SKM-1 treated with dmso at 0.1 percent for 144 hours (cell line): ENCODE results near the gene PDZK1.
"Not testable (repeated sequence)": the region's sequence is repeated elsewhere in the genome, so short reads cannot be mapped to it uniquely, and the experiment has no call there.

ENCODE experiments used
- DNase-seq: peaks from one replicate; lab custom pipeline; 2025; ENCODE audit not compliant: unreplicated experiment; lab: John Stamatoyannopoulos, UW

Gene PDZK1

GRCh38 chr1:145707183-145707867, at the start of gene PDZK1:
Gene PDZK1, minus strand, starts transcription at chr1:145707368. Its CDS starts 19,347 bp downstream, at chr1:145688021.
- DNase-seq: no peak

- no peak for DNase-seq
Measured at GRCh38 chr1:145751491-145752037, 44.4 kb upstream of the PDZK1 start.

GRCh38 chr1:145750426-145750825, 43.3 kb upstream of the PDZK1 start:
- no peak for DNase-seq

- DNase-seq: peak; percentile 17
Measured at GRCh38 chr1:145747398-145748247, 40.5 kb upstream of the PDZK1 start.

GRCh38 chr1:145740269-145740668, 33.1 kb upstream of the PDZK1 start:
- DNase-seq: no peak

GRCh38 chr1:145736191-145736590, 29.0 kb upstream of the PDZK1 start:
- no peak for DNase-seq

GRCh38 chr1:145730900-145731299, 23.7 kb upstream of the PDZK1 start:
- DNase-seq: no peak

GRCh38 chr1:145730467-145730866, 23.3 kb upstream of the PDZK1 start:
- DNase-seq: no peak

- no peak for DNase-seq
Measured at GRCh38 chr1:145729666-145730436, 22.7 kb upstream of the PDZK1 start.

- DNase-seq: no peak
Measured at GRCh38 chr1:145729196-145729595, 22.0 kb upstream of the PDZK1 start.

- not testable (repeated sequence) for DNase-seq
Measured at GRCh38 chr1:145726193-145726592, 19.0 kb upstream of the PDZK1 start.

GRCh38 chr1:145720878-145721671, 13.9 kb upstream of the PDZK1 start:
- DNase-seq: peak; percentile 71

- no peak for DNase-seq
Measured at GRCh38 chr1:145720556-145720877, 13.3 kb upstream of the PDZK1 start.

GRCh38 chr1:145719230-145720079, 12.3 kb upstream of the PDZK1 start, which contains the start of gene CD160:
Gene CD160, plus strand, starts transcription at chr1:145719499. Its CDS starts 8,829 bp downstream, at chr1:145728328.
- no peak for DNase-seq

GRCh38 chr1:145718465-145718864, 11.3 kb upstream of the PDZK1 start:
- not testable (repeated sequence) for DNase-seq

GRCh38 chr1:145717833-145718232, 10.7 kb upstream of the PDZK1 start:
- no peak for DNase-seq

GRCh38 chr1:145716641-145717345, 9.6 kb upstream of the PDZK1 start:
- no peak for DNase-seq

GRCh38 chr1:145714524-145715111, 7.5 kb upstream of the PDZK1 start:
- no peak for DNase-seq
